K562 (cell line): Measurements from ENCODE around the gene PLEKHH2. TPM values are rescaled to one million over a fixed set of nuclear protein-coding genes. Genes with fewer than 3 reads are reported as not detected.

Source experiments
- CEBPB ChIP-seq: fragments of 450-650 bp; IDR thresholded peaks from 2 replicates; pipeline ENCODE4 v1.6.1; 2016; ENCODE audit warnings: missing genetic modification characterization, missing compliant biosample characterization
- CTBP1 ChIP-seq: fragments of 450-650 bp; IDR thresholded peaks from 2 replicates; pipeline ENCODE4 v1.6.1; 2016; ENCODE audit warnings: borderline replicate concordance
- ETV1 ChIP-seq: fragments of 450-650 bp; conservative IDR thresholded peaks from 2 replicates; pipeline ENCODE4 v1.6.1; 2016; ENCODE audit warnings: missing genetic modification characterization, control low read depth, low read depth, missing compliant biosample characterization
- EZH2 ChIP-seq: IDR thresholded peaks from 2 replicates; pipeline ENCODE4 v1.6.1; 2012; ENCODE audit warnings: low read depth, mild to moderate bottlenecking, inconsistent platforms, low read length, borderline replicate concordance
- MAFK ChIP-seq: IDR thresholded peaks from 2 replicates; pipeline ENCODE4 v1.6.1; 2011; ENCODE audit warnings: low read length, improper control_type of control experiment
- MAZ ChIP-seq, 2 experiments: fragments of 450-650 bp in 1 of 2; sonication (generic) in 1 of 2; formaldehyde crosslinking; IDR thresholded peaks in 1 of 2; conservative IDR thresholded peaks in 1 of 2; 2 replicates each; pipeline versions ENCODE4 v1.4.0 to v1.5.0; 2020; ENCODE audit warnings: mild to moderate bottlenecking in 1 of 2, missing genetic modification reagents in 1 of 2
- MBD1 ChIP-seq: fragments of 250-450 bp; sonication (Bioruptor Pico); IDR thresholded peaks from 2 replicates; pipeline ENCODE4 v1.8.0; 2022; ENCODE audit warnings: inconsistent platforms
- POLR2B ChIP-seq: fragments of 450-650 bp; IDR thresholded peaks from 2 replicates; pipeline ENCODE4 v1.6.1; 2018; ENCODE audit warnings: low read depth; ENCODE audit not compliant: partially characterized antibody
- SMARCA4 ChIP-seq: fragments of 450-650 bp; IDR thresholded peaks from 2 replicates; pipeline ENCODE4 v1.6.1; 2016
- SOX6 ChIP-seq: fragments of 450-650 bp; IDR thresholded peaks from 2 replicates; pipeline ENCODE4 v1.6.1; 2014; ENCODE audit warnings: mild to moderate bottlenecking
- XRCC5 ChIP-seq: fragments of 200-400 bp; formaldehyde crosslinking; IDR thresholded peaks from 2 replicates; pipeline ENCODE4 v1.6.1; 2017; ENCODE audit warnings: low read depth, mild to moderate bottlenecking, low read length
- ZNF143 ChIP-seq: sonication (generic); formaldehyde crosslinking; IDR thresholded peaks from 2 replicates; pipeline ENCODE4 v1.9.0; 2022; ENCODE audit warnings: mild to moderate bottlenecking, missing genetic modification reagents
- ZNF253 ChIP-seq: fragments of 250-450 bp; sonication (Bioruptor Pico); conservative IDR thresholded peaks from 2 replicates; pipeline ENCODE4 v1.6.1; 2021; ENCODE audit warnings: mild to moderate bottlenecking
- ZNF280B ChIP-seq: fragments of 250-450 bp; sonication (Bioruptor Pico); IDR thresholded peaks from 2 replicates; pipeline ENCODE4 v1.5.1; 2021; ENCODE audit warnings: mild to moderate bottlenecking
- ZNF407 ChIP-seq: fragments of 450-650 bp; IDR thresholded peaks from 2 replicates; pipeline ENCODE4 v1.6.1; 2016; ENCODE audit warnings: low read depth
- ZNF785 ChIP-seq: fragments of 250-450 bp; sonication (Bioruptor Pico); IDR thresholded peaks from 2 replicates; pipeline ENCODE4 v1.4.0; 2020; ENCODE audit warnings: mild to moderate bottlenecking
- polyA plus RNA-seq, 8 experiments: library from polyadenylated mRNA; depleted of rRNA in 4 of 8; stranded (reverse) in 5 of 8; unstranded in 3 of 8; fragments of >200 nt; fragmentation: Nextera tagmentation in 2 of 8; fragmentation: Illumina TruSeq in 1 of 8; extraction: Ambion mirVana in 2 of 8; extraction: Trizol in 1 of 8; gene quantifications; 2 replicates each; pipeline versions ENCODE4 v1.2.1 to v1.2.3, GENCODE V29; 2011 to 2014; ENCODE audit warnings: inconsistent platforms in 1 of 8, missing spikeins in 1 of 8
- total RNA-seq, 7 experiments: library from RNA; depleted of rRNA in 6 of 7; stranded (reverse); fragments of >200 nt in 6 of 7; fragmentation: Illumina TruSeq in 2 of 7; extraction: Trizol in 2 of 7; gene quantifications; 2 replicates each; pipeline versions ENCODE4 v1.2.1 to v1.2.3, GENCODE V29; 2011 to 2021; ENCODE audit warnings: low replicate concordance in 1 of 7

Gene PLEKHH2
- total and polyA plus RNA-seq, 9 of the 15 experiments (the other 6 are each of a cell fraction or from before 2014, with no cell fraction given) = 0.77 to 13.5 (median 2.7) TPM

GRCh38 chr2:43773876-43774613, 137.0 kb downstream of the PLEKHH2 start, which contains the start of gene DYNC2LI1 (continued):
- no peak for TF ChIP-seq ZNF407
- no peak for TF ChIP-seq ZNF280B (CRISPR knock-in tag)
- no peak for TF ChIP-seq CEBPB
- peak; percentile 37 for TF ChIP-seq POLR2B
- no peak for TF ChIP-seq MBD1 (CRISPR knock-in tag)
- TF ChIP-seq CTBP1 = peak; percentile 66; the same call in 1 of the 2 replicates
- TF ChIP-seq ETV1 (tag) = peak; percentile 37; the same call in 1 of the 2 replicates
- 0 out of 2 replicates have a peak, but pooled peaks have one; percentile 25 for TF ChIP-seq SMARCA4
- TF ChIP-seq MAFK = no peak
- no peak for TF ChIP-seq ZNF785 (CRISPR knock-in tag)
- TF ChIP-seq MAZ (CRISPR knock-in tag; conservative IDR thresholded peaks at IDR 0.05 in 1 of 2, IDR thresholded peaks at IDR 0.05 in 1 of 2) = peak; percentile 38 to 70; a peak in 2 of 4 replicates
- no peak for TF ChIP-seq XRCC5
- TF ChIP-seq ZNF143 (CRISPR knock-in tag) = peak; percentile 98
- no peak for TF ChIP-seq ZNF253
- no peak for TF ChIP-seq EZH2
- TF ChIP-seq SOX6 = no peak
